Measurements from ENCODE around the gene ASB8.
"Not testable (repeated sequence)": the region's sequence is repeated elsewhere in the genome, so short reads cannot be mapped to it uniquely, and the experiment has no call there.

ASB8 gene

DNA sequence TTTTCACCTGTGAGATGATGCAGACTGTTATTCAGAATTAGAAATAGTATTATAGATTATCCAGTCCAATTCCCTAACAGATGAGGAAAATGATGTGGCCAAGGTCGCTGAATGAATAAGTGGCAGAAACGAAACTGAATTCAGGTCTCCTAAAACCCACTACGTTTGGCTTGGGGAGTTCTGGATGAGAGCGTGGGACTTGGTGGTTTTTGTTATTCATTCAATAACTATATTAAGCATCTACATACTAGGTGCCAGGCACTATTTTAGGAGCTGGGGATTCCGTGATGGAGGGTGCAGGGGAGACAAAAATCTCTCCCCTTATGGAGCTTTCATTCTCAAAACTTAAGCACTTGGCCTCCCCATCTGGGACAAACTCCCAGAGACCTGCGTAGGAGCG lies 25.3 kb upstream of the ASB8 start:
- DNase-seq: no peak

DNA sequence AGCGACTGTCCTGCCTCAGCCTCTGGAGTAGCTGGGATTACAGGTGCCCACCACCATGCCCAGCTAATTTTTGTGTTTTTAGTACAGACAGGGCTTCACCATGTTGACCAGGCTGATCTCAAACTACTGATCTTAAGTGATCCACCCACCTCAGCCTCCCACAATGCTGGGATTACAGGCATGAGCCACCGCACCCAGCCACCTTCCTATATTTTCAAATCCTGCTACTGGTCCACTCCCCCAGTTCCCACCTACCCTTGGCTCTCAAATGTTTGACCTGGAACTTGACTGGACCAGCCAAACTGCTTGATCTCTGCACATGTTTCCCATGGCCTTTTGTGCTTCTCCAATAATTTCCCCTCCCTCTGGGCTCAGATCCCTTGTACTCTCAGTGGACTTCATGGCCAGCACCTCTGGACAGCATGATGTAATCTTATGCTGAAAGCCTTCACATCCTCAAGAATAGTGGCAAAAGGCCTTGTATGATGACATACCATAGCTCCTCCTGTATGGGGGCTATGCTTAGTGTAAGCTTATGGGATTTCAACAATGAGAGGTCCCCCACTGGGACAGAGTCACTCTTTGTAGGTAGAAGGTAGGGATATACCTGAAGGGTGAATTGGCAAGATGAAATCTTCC lies 23.7 kb upstream of the ASB8 start:
- no peak for DNase-seq

DNA sequence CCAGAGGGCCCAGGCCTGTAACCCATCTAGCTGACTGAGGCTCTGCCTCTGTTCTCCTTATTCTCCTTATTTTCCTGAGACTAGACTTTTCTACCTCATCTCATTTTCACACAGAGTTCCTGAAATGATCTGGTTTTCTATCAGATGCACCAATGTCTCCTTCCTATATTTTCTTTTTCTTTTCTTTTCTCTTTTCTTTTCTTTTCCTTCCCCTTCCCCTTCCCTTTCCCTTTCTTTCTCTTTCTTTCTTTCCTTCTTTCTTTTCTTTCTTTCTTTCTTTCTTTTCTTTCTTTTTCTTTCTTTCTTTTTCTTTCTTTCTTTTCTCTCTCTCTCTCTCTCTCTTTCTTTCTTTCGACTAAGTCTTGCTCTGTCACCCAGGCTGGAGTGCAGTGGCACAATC lies 23.1 kb upstream of the ASB8 start:
- DNase-seq: no peak

- no peak for DNase-seq
Observed at GRCh38 chr12:48179466-48179865, 22.2 kb upstream of the ASB8 start.

GRCh38 chr12:48177982-48178381 lies 20.7 kb upstream of the ASB8 start:
- DNase-seq: no peak

DNA sequence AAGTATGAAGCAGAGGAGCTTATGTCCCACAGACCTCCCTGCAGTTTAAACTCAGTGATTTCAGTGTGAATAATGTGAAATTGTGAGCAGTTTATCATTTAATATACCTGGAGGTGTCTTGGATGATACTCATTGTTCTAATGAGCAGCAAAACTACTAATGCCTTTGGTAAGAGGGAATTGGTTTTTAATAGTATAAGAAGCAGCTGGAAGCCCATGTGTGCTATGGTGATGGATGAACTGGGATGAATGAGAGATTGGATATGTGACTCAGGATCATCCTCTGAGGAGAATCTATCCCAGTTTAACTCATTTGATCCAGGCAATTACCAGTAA lies 19.1 kb upstream of the ASB8 start:
- no peak for DNase-seq

- DNase-seq: no peak
Observed at GRCh38 chr12:48175613-48176416, 18.5 kb upstream of the ASB8 start.

DNA sequence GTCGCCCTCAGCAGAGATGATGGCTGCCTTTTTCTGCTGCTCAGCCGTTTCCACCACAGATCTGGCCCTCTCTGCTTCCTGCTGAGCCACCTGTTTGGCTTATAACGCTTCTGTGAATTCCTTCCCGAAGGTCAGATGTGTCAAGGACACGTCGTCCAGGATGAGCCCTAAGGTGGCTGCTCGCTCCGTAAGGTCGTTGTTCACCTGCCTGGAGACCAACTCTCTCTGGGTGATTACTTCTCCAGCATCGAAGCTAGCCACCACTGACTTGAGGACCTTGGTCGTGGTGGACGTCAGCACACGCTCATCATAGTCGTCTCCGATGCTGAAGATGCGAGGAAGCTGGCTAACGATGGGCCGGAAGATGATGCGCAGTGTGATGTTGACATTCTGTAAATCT lies 11.7 kb upstream of the ASB8 start:
- DNase-seq: no peak

GRCh38 chr12:48165089-48165981 lies 8.0 kb upstream of the ASB8 start:
- DNase-seq: peak; percentile 48

GRCh38 chr12:48164451-48164850 lies 7.1 kb upstream of the ASB8 start:
- DNase-seq: no peak

DNA sequence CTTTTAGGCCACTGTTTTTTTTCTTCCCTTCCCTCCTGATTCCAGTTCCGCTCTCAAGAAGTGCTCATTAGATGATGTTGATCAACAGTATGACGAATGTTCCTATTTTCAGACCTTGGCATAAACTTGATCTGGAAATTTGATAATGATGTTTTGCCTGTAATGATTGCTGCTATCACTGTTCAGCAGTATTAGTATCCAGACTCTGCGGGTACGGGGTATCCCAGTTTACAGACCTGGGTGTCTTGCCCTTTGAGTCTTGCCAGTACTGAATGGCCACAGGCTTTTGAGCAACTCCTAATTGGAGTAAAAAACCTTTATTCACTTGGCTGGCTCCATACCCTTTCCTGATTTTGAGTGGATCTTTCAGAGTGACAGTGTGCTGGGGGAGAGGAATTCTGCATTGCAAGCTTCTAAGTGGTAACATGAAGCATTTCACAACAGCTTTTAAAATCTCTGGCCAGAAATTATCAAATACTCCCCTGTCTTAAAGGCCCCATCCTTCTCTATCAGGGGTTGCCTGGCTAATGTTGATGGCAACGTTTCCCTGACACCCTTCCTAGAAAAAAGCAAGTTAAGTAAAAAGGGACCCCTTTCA lies 5.9 kb upstream of the ASB8 start:
- DNase-seq: no peak

DNA sequence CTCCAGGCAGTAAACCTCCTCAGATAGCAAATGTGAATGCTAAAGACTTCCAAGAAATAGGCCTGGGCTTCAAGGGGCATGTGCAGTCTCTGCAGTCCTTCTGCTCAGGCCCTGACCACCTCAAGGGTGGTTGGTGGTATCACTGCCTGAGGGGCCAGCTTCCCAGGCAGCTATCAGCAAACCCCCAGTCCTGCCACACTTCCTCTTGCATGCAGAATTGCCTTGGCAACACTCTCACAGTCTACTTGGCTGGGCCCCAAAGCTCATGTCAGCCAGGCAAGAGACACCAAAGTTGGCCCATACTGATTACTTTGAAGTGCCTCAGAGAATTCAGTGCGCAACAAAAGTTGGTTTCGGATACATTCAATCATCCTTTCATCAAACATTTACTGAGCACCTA lies 3.5 kb upstream of the ASB8 start:
- no peak for DNase-seq

DNA sequence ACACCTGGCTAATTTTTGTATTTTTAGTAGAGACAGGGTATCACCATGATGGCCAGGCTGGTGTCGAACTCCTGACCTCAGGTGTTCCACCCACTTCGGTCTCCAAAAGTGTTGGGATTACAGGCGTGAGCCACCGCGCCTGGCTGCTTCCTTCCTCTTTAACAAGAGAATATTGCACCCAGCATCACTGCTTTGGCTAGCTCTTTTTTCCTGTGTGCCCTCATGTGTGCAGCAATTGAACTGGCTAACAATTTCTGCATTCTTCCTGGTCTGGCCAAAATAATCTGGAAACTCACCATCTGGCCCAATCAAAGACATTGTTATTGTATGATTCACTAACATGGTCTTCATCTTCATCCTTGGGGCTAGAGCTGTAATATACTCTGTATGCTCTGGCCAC lies 2.7 kb upstream of the ASB8 start:
- DNase-seq: no peak

GRCh38 chr12:48157889-48158370 lies 615 bp upstream of the ASB8 start:
- DNase-seq: no peak

DNA sequence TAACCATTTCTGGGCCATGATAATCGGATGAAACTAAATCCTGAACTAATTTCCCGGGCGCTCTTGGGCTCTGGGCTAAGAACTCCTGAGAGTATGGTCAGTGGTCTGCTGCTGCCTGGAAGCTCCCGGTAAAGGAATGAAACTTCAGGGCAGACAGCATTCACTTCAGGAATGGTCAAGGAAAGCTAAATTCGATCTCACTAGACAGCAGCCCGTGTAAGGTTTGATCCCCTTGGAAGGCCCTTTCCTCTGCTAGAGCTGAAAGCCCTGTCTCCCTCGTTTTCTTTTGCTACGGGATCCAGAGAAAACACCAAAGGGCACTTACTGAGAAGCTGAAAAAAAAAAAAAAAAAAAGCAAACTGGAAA lies 680 bp downstream of the ASB8 start:
- DNase-seq: no peak

DNA sequence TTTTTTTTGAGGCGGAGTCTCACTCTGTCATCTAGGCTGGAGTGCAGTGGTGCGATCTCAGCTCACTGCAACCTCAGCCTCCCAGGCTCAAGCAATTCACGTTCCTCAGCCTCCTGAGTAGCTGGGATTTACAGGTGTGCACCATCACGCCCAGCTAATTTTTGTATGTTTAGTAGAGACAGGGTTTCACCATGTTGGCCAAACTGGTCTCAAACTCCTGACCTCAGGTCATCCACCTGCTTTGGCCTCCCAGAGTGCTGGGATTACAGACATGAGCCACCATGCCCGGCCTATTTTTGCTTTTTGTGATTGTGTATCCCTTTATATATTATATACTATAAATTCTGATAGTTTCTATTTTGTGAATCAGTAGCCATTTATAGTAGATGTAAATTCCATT lies 1.5 kb downstream of the ASB8 start:
- DNase-seq: not testable (repeated sequence)

GRCh38 chr12:48151103-48151771 lies 6.1 kb downstream of the ASB8 start:
- DNase-seq: no peak

- no peak for DNase-seq
Observed at GRCh38 chr12:48145981-48146380, 11.3 kb downstream of the ASB8 start.

GRCh38 chr12:48143898-48144297 lies 13.4 kb downstream of the ASB8 start:
- no peak for DNase-seq

GRCh38 chr12:48142818-48143674 lies 14.3 kb downstream of the ASB8 start:
- no peak for DNase-seq

DNA sequence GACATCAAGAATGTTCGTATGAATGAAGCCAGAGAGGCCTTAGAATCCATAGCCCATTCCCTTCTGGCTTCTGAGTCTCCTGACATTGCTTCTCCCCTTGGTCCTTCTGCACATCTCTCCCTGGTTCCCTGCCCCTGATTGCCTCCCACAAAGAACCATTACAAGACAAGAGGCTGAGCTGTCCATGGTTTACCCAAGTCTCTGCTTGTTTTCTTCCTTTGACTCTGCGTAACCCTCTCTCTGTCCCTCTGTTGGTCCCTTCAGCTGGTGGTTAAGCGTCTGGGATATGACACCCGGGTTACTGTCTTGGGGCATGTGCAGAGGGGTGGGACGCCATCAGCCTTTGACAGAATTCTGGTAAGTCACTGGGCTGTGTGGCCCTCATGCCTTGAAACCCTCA lies 22.3 kb downstream of the ASB8 start:
- no peak for DNase-seq

- DNase-seq: no peak
Observed at GRCh38 chr12:48132826-48133225, 24.5 kb downstream of the ASB8 start.
